OCI-LY7 (cell line): ENCODE data around the gene POGZ. TPM values are rescaled to one million over a fixed set of nuclear protein-coding genes. Genes with fewer than 3 reads are reported as not detected.

Source experiments
- BruUV-seq: library from RNA; stranded (reverse); fragments of 400-500 nt; replicated peaks from 2 replicates; lab custom pipeline; 2021; lab: Mats Ljungman, UMichigan
- CTCF ChIA-PET: fragments of 300-600 bp; sonication (Branson Sonifier 250); formaldehyde crosslinking; loops from one replicate; lab custom pipeline; 2022; ENCODE audit warnings: antibody characterized with exemption; ENCODE audit not compliant: unreplicated experiment; lab: Charles Lee
- POLR2A ChIA-PET: fragments of 300-600 bp; sonication (Branson Sonifier 250); formaldehyde crosslinking; loops from one replicate; lab custom pipeline; 2022; ENCODE audit warnings: antibody characterized with exemption; lab: Charles Lee
- DNase-seq: peaks from one replicate; pipeline ENCODE4 v3.0.0-alpha.2; 2015; ENCODE audit warnings: low spot score
- H2AFZ ChIP-seq: fragments of 200-600 bp; sonication (generic), shearing (Covaris generic); 2 replicates; pipeline ENCODE4 v1.6.1; 2014; ENCODE audit warnings: mild to moderate bottlenecking, antibody characterized with exemption, low read length, moderate library complexity
- H3K27ac ChIP-seq: fragments of 200-600 bp; sonication (generic); 2 replicates; pipeline ENCODE4 v1.5.1; 2014; ENCODE audit warnings: mixed run types, low read depth, mild to moderate bottlenecking, moderate library complexity, low read length, inconsistent platforms; ENCODE audit not compliant: poor library complexity, severe bottlenecking
- H3K36me3 ChIP-seq: fragments of 200-600 bp; sonication (generic); 2 replicates; pipeline ENCODE4 v1.6.1; 2014; ENCODE audit warnings: mild to moderate bottlenecking, antibody characterized with exemption, low read length, moderate library complexity, mixed read lengths; ENCODE audit not compliant: insufficient read depth
- H3K4me1 ChIP-seq: fragments of 200-600 bp; sonication (generic); 2 replicates; pipeline ENCODE4 v1.5.1; 2014; ENCODE audit warnings: mild to moderate bottlenecking, low read length; ENCODE audit not compliant: insufficient read depth, poor library complexity, severe bottlenecking
- H3K4me2 ChIP-seq: fragments of 200-600 bp; sonication (generic); 2 replicates; pipeline ENCODE4 v1.6.1; 2014; ENCODE audit warnings: mild to moderate bottlenecking, low read length
- H3K4me3 ChIP-seq: fragments of 200-600 bp; sonication (generic); 2 replicates; pipeline ENCODE4 v1.5.1; 2014; ENCODE audit warnings: mild to moderate bottlenecking, low read depth, low read length; ENCODE audit not compliant: poor library complexity, severe bottlenecking
- H3K79me2 ChIP-seq: fragments of 200-600 bp; sonication (generic); 2 replicates; pipeline ENCODE4 v1.6.1; 2016; ENCODE audit warnings: low read depth, mild to moderate bottlenecking, low read length, moderate library complexity, mixed read lengths; ENCODE audit not compliant: insufficient read depth
- H3K9me2 ChIP-seq: fragments of 200-600 bp; sonication (generic); 2 replicates; pipeline ENCODE4 v1.6.1; 2016; ENCODE audit warnings: mild to moderate bottlenecking, low read length, mixed read lengths; ENCODE audit not compliant: insufficient read depth
- H3K9me3 ChIP-seq: fragments of 200-600 bp; sonication (generic); 2 replicates; pipeline ENCODE4 v1.6.1; 2014; ENCODE audit warnings: mild to moderate bottlenecking, mixed run types, low read length, mixed read lengths
- H4K20me1 ChIP-seq: fragments of 200-600 bp; sonication (generic); 2 replicates; pipeline ENCODE4 v1.6.1; 2014; ENCODE audit warnings: mild to moderate bottlenecking, antibody characterized with exemption, low read length, moderate library complexity, mixed read lengths; ENCODE audit not compliant: insufficient read depth
- CTCF ChIP-seq: fragments of 200-600 bp; sonication (generic); conservative IDR thresholded peaks from 2 replicates; pipeline ENCODE4 v1.5.1; 2014; ENCODE audit warnings: mild to moderate bottlenecking, antibody characterized with exemption, low read length, moderate library complexity, mixed read lengths
- EZH2phosphoT487 ChIP-seq: fragments of 200-600 bp; sonication (generic); IDR thresholded peaks from 2 replicates; pipeline ENCODE4 v1.6.1; 2018; ENCODE audit warnings: low read depth, borderline replicate concordance, mild to moderate bottlenecking, mixed run types, antibody characterized with exemption, low read length, moderate library complexity, mixed read lengths
- intact Hi-C: fragments of 100-400 bp; cut with micrococcal nuclease; formaldehyde crosslinking; loops from one replicate; pipeline ENCODE4 v1.10.0; 2022; ENCODE audit not compliant: unreplicated experiment
- total RNA-seq, 2 experiments: library from RNA; depleted of rRNA in 1 of 2; stranded (reverse); fragments of >200 nt in 1 of 2; shearing (Covaris generic) in 1 of 2; gene quantifications; 2 replicates each; pipeline ENCODE4 v1.2.3, GENCODE V29; 2014 to 2022

POGZ gene
- total RNA-seq, 2 experiments from 2014 or later: 47.7 to 118 TPM

- TF ChIP-seq CTCF (no peak), EZH2phosphoT487 (no peak)
- intact Hi-C loops: no loop called here
- ChIA-PET POLR2A (interaction anchor here (0.5 to 1.0 kb wide), 5 partner anchors 9 to 107 kb away, joined by 3 to 6 read pairs (median 4); no protein-coding TSS in a partner anchor), CTCF (interaction anchor here (0.6 kb wide), 1 partner anchor 8 kb away, joined by 3 read pairs; no protein-coding TSS in a partner anchor)
- Histone ChIP-seq H3K9me3 (no peaks in the 10 kb centered on the region), H4K20me1 (peaks cover 30% of the 10 kb centered on the region), H2AFZ (no peak overlapping the region), H3K79me2 (peaks cover 74% of the 10 kb centered on the region), H3K4me2 (peak overlapping the region; percentile 98), H3K4me1 (peaks cover 39% of the 10 kb centered on the region), H3K27ac (no peak overlapping the region), H3K36me3 (peaks cover 32% of the 10 kb centered on the region), H3K9me2 (no peaks in the 10 kb centered on the region), H3K4me3 (peak overlapping the region; percentile 79)
- DNase-seq: no peak
- TSS peak; percentile 38 for BruUV-seq
Observed at GRCh38 chr1:151455966-151456365, 3.3 kb downstream of the POGZ start.

GRCh38 chr1:151455231-151455630 lies 4.1 kb downstream of the POGZ start:
- no peaks in the 10 kb centered on the region for H3K9me3 ChIP-seq
- no peak overlapping the region for H3K4me3 ChIP-seq
- peak overlapping the region; percentile 98 for H3K4me2 ChIP-seq
- no peak for DNase-seq
- no TSS peak for BruUV-seq
- H3K36me3 ChIP-seq: peaks cover 39% of the 10 kb centered on the region
- no peaks in the 10 kb centered on the region for H3K9me2 ChIP-seq
- TF ChIP-seq EZH2phosphoT487: no peak
- no peak for TF ChIP-seq CTCF
- intact Hi-C loops: no loop called here
- CTCF ChIA-PET: no interaction called here
- H4K20me1 ChIP-seq: peaks cover 30% of the 10 kb centered on the region
- peaks cover 81% of the 10 kb centered on the region for H3K79me2 ChIP-seq
- POLR2A ChIA-PET: interaction anchor here (0.5 to 1.3 kb wide), 6 partner anchors 11 to 242 kb away, joined by 3 to 7 read pairs (median 4); no protein-coding TSS in a partner anchor
- H3K4me1 ChIP-seq: peaks cover 36% of the 10 kb centered on the region
- no peak overlapping the region for H2AFZ ChIP-seq
- no peak overlapping the region for H3K27ac ChIP-seq

- H3K9me3 ChIP-seq: no peaks in the 10 kb centered on the region
- H2AFZ ChIP-seq: no peak overlapping the region
- TF ChIP-seq EZH2phosphoT487 (no peak), CTCF (no peak)
- no peak for DNase-seq
- H3K36me3 ChIP-seq: peaks cover 33% of the 10 kb centered on the region
- H3K4me3 ChIP-seq: no peak overlapping the region
- intact Hi-C loops: loop anchor here (10.0 kb wide), 1 partner anchor 287 kb away; no protein-coding TSS in a partner anchor
- H3K9me2 ChIP-seq: no peaks in the 10 kb centered on the region
- H3K4me1 ChIP-seq: peaks cover 47% of the 10 kb centered on the region
- H3K79me2 ChIP-seq: peaks cover 100% of the 10 kb centered on the region
- ChIA-PET POLR2A (interaction anchor here (0.7 to 0.8 kb wide), 2 partner anchors 27 to 32 kb away, joined by 3 read pairs; no protein-coding TSS in a partner anchor), CTCF (interaction anchor here (1.0 kb wide), 1 partner anchor 9 kb away, joined by 3 read pairs; no protein-coding TSS in a partner anchor)
- H4K20me1 ChIP-seq: peaks cover 20% of the 10 kb centered on the region
- H3K27ac ChIP-seq: no peak overlapping the region
- H3K4me2 ChIP-seq: no peak overlapping the region
- BruUV-seq: TSS peak; percentile 20
Observed at GRCh38 chr1:151447696-151448095, 11.6 kb downstream of the POGZ start.
